SKM-1 treated with dmso at 0.1 percent for 144 hours (cell line): ENCODE results near the gene NT5DC2.
"Not testable (repeated sequence)": the region's sequence is repeated elsewhere in the genome, so short reads cannot be mapped to it uniquely, and the experiment has no call there.

Experiments
- DNase-seq: peaks from one replicate; lab custom pipeline; 2025; ENCODE audit not compliant: unreplicated experiment; lab: John Stamatoyannopoulos, UW

The NT5DC2 gene

DNA sequence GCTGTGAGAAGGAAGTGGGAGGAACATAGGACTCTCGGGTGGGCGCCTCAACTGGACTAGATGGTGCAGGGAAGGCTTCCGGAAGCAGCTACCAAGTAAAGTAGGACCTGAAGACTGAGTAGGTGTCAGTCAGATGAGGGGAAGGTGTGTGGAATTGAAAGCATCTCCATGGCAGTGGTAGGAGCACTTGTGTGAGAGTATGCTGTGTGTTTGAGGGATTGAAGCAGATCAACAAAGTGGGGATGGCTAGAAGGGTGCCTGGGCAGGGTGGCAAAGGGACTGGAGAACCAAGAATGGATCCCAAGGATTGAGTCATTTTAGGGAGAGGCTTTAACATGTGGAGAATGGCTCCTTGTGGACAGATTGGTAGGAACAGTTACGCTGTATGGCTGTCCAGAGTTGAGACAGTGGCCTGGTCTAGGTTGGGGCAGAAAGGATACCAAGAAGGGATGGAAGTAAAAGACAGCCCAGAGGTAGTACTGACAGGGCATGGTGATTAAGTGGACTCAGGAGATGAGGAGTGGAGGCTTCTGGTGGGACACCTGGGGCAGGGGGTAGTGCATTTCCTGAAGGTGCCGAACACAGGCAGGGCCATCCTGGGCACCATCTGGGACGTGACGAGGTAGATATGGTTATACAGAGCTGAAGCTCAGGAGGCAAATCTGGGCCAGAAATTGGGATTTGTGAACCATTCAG is 4.2 kb upstream of the NT5DC2 start:
- no peak for DNase-seq

DNA sequence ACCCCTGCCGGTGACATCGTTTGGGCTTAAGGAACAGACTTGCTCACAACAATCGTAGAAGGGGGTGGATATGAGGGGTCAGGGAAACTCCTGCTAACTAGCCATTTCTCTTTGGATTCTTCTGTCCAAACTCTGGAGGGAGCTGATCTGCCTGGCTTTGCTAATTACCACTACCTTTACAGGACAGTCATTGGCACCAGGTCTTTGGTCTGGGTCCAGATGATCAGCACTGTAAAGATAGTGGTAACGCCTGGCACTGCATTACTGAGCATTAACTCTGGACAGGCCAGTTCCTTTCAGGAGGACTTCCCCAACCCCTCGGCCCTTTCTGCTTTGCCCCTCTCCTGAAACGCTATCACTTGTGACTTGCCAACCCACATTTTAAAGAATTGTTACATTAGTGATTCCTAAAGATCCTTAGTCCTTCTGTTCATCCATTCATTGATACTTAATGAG is 3.5 kb upstream of the NT5DC2 start:
- DNase-seq = no peak

DNA sequence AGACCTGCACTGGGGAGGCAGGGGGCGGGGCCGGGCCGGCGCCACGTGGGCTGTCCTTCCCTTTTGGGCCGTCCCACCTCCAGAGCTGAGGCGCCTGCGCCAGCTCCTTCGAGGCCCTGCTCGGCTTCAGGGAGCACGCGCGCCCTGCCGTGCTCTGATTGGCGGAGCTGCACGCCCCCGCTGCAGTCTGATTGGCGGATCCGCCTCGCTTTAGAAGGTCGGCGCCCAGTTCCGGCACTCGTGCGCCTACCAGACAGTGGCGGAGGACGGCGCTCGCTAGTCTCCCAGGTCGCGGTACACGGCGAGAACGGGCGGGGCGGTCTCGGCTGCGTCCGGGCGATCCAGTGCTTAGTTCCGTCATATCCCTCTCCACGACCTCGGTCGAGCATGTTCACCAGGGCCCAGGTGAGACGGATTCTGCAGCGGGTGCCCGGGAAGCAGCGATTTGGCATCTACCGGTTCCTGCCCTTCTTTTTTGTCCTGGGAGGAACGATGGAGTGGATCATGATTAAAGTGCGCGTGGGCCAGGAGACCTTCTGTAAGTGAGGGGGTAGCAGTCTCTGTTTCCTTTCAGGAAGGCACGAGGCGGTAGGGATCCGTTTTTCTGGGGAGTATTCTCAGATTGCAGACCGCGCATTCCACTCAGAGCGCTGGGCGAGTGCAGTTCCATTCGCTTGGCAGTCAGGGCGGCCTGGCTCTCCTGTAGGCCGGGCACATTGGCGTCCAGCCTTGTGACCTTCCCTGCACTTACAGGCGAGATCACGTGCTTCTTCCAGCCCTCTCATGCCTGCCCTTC is 2.9 kb upstream of the NT5DC2 start, which contains the start of gene UQCC5:
TSS of gene UQCC5 (plus strand) at position 237 of the 796 bp plus-strand sequence. CDS start at position 388, 151 bp downstream.
- DNase-seq = peak; percentile 98

DNA sequence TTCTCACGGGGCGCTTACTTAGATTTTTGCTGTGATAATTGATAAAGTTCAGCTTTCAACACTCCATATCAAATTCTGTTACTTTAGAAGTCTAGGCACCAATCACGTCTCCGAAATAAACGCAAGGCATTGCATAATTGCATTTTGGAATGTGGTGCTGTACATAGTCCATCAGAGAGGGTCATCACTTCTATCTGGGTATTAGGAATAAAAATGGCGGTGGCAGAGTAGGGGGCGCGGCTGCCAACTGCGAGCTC is 2.4 kb upstream of the NT5DC2 start:
- DNase-seq = no peak

DNA sequence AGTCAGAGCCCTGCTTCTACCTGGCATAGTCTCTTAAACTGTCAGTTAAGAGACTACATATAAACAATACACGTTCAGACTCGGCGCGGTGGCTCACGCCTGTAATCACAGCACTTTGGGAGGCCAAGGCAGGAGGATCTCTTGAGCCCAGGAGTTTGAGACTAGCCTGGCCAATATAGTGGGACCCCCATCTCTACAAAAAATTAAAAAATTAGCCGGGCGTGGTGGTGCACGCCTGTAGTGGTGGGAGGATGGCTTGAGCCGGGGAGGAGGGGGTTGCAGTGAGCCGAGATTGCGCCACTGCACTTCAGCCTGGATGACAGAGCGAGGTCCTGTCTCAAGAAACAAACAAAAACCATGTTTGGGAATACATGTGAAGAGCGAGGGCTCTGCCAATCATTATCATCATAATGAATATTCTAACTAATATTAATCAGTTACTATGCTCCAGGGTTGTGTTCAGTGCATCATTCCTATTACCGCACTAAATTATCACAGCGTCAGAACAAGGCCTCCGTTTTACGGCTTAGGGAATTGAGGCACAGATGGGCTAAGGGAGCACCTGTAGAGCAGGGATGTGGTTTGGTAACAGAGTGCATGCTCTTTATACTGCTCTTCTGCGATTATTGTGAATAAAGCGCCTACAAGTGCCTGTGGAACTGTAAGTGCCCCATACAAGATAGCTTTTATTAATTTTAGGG is 1.9 kb upstream of the NT5DC2 start:
- DNase-seq = no peak

DNA sequence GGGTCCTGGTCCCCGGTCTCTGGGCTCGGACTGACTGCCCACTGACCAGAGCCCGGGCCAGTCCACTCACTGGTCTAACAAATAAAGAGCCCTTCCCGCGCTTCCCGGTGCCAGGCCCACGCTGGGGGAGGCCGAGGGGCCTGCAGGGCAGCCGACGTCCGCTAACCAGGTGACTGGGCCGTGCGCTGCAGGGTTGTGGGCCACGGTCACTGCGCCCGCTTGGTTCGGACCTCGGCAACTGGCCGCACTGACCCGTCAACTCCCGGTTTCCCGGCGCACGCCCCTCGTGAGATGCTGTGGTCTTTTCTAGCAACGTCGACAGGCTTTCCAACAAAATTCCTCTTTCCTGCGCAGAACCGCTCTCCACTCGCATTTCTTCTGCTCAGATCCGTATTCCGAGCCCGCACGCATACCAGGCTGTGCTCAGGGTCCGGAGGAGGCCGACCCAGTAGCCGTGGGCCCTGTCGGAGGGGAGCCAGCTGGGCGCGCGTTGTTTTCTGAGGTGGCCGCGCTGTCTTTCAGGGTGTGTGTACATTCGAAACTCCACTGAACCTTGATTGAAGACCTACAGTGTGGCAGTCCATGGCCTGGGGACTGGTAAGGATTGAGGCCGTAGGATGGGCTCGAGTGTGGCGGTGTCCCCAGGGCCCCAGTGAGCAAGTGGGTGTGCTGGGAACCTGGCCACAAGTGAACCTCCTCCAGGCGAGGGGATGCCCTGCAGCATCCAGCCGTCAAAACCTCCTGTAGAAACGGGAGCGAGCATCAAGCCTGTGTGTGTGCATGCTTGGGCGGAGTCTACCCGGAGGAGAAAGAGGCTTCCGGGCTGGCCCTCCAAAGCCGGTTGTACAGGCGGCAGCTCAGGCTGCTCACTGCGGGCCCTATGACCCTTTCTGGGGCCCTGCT is 875 bp upstream of the NT5DC2 start:
- no peak for DNase-seq

DNA sequence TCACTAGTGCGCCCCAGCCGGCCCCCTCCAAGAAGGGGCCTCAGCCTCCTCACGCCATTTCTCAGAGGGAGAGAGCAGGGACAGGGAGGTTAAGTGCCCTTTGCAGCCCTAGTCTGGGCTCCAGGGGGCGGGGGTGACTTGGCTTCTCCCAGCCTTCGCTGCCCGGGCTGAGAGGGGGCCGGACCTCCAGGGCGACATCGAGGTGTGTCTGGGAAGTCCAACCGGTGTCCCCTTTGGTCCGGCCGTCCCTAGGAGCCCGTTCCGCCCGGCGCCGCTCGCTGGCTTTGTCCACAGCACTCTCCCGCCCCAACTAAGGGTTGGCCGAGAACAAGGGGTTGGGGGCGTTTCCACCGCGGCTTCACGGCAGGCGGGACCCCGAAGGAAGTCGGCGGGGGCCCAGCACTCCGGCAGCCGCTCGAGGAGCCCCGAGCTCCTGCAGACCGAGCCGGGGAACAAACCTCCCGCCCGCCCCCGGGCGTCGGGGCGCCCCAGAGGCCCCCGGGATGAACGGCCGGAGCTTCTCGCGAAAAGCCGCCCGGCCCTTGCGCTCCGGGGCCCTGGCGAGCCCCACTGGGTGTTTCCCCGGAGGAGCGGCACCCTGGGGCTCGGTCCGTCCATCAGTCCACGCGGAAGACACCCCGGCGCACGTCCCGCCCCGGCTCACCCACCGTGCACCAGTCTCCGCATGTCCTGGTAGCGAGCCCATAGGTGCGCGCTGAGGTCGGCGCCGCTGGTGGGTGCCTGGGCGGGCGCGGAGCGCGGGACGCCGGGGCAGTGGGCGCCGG is 627 bp downstream of the NT5DC2 start:
- DNase-seq = no peak

DNA sequence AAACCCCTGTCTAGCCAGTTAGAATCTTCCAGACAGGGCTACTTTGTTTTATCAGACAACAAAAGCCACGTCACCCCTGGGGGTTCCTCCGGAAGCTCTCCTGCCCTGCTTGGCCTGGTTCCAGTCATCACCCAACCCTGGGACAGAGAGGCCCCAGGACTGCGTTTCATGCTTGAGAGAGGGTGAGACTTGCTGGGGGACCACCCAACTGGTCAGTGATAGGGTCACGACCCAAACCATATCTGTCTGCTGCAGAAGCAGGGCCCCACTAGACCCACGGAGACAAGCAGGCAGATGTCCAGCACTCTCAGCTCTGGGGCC is 1.2 kb downstream of the NT5DC2 start:
- no peak for DNase-seq

DNA sequence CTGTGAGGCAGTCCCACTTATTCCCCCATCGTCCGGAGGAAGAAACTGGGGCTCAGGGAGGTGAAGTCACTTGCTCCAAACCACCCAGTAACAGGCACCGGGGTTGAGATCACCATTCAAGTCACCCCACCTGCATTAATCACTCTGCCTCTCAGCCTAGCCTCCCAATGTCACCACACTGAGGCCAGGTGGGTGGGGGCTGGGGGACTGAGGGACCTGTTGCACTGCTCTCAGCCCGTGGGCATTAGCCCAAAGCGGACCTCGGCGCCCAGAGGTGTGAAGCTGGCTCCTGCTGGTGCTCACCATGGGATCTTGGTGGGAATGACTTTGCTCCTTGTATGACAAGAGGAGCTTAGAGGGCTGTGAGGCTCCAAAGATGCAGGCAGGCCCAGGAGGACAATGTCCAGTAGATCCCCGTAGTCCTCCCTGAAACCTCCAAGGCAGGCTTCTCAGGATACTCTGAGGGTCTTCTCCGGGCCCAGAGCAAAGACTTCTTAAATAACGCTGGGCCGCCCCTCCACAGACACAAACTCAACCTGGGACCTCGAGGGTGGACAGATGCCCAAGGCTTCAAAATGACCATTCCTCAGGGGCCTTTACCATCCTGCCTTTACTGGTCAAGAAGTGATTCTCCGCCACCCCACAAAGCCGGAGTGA is 1.7 kb downstream of the NT5DC2 start:
- no peak for DNase-seq

DNA sequence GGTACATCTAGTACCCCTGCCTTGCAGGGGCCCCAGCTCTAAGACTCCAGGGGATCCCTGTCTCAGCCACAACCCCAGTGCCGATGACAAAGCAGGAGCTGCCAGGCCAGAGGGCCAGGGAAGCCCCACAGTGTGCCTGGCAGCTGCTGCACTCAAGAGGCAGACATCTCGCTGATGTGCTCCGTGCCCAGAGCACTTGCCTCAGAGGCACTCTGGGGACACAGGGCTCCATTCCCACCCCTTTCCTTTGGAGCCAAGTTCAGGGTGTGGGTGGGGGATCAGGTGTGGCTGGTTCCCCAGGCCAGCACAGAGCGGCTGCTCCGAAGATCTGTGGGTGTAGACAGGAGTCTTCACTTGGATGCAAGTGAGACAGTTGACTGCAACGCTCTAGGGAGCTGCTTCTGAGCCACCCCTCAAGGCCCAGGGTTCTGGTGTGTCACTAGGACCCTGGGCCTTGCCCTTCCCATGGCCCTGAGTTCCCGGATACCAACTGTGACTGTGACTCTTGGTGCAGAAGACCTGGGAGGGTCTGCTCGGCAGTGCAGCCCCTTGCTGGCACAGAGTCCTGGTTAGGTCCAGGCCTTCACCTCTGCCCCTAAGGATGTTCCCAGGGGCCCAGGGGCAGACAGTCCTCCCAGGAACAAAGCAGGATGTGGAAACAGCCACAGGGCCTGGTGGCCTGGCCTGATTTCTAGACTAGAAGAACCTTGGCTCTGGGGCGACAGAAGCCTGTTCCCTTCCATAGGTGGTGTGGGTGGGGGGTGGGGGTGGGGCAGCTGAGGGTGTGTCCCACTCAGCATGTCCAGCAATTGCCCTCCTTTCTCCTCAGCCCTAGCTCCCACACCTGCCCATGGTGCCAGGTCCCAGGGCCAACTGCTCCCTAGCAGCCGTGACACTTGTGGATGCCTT is 2.5 kb downstream of the NT5DC2 start:
- no peak for DNase-seq

DNA sequence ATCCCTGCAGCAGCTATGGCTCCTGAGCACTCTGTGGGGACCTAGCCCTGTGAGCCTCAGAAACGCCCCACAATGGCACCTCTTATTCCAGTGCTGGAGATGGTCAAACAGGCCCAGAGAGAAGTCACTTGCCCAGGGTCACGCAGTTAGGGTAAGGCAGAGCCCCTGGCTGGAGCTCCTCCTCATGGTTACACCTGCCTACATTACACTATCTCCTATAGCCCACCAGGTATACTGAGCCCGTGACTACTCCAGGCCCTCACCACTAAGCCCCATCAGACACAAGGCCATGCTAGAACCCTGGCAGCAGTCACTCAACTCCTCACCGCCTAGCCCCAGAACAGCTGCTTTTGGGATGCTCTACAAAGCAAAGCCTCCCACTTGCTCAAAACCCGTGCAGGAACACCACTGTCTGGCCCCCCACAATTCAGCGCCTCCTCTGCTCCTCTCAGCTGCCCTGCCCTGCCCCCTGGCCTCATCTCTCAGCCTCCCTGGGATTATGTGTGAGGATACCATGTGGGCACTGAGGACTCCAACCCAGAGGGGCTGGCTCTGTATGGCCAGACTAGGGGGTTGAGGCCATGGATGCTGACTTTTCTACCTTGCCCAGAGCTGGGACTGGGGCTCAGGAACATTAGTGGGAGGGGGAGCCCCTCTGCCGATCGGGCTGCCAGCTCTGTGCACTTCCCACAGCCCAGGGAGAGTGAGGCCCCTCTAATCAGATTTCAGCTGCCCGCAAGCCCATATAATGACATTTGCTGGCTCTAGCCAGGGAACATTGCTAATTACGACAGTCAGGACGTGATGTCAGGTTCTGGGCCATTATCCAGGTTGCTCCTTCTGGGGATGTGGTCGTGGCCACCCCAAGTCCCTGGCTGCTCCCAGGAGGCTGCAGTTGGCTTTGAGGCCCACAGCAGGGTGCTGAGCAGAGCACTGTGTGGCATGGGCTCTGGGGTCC is 4.0 kb downstream of the NT5DC2 start:
- no peak for DNase-seq

DNA sequence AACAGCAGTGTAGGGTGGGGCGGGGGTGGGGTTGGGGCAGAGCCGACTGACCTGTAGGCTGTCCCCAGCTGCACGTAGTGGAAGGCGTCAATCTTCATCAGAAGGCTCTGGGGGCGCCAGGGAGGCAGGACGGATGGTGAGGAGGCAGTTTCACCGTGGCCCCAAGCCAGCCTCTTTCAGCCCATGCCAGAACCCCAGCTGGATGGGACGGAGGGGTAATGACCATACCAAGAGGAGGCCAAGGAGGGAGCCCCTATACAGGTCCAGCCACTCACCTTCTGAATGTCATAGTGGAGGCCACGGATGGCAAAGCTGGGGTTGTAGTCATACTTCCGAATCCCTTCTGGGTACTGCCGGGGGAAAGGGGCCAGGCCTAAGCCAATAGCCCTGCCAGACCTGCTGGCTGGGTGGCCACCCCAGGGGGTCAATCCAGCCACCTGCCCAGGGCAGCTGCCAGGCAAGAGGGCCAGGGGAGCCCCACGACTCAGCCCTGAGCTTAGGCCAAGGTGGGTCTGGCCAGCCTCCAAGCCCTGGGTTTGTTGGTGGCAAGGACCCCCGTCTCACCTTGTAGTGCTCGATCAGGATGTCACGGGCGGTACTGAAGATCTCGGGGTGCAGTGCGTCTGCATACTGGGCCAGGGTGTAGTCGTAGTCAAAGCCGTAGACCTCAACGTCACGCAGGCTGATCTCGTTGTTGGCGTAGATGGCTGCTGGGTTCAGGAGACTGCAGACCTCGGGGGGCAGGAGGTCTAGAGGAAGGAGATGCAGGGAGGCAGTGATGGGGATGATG is 4.9 kb downstream of the NT5DC2 start:
- DNase-seq = no peak

DNA sequence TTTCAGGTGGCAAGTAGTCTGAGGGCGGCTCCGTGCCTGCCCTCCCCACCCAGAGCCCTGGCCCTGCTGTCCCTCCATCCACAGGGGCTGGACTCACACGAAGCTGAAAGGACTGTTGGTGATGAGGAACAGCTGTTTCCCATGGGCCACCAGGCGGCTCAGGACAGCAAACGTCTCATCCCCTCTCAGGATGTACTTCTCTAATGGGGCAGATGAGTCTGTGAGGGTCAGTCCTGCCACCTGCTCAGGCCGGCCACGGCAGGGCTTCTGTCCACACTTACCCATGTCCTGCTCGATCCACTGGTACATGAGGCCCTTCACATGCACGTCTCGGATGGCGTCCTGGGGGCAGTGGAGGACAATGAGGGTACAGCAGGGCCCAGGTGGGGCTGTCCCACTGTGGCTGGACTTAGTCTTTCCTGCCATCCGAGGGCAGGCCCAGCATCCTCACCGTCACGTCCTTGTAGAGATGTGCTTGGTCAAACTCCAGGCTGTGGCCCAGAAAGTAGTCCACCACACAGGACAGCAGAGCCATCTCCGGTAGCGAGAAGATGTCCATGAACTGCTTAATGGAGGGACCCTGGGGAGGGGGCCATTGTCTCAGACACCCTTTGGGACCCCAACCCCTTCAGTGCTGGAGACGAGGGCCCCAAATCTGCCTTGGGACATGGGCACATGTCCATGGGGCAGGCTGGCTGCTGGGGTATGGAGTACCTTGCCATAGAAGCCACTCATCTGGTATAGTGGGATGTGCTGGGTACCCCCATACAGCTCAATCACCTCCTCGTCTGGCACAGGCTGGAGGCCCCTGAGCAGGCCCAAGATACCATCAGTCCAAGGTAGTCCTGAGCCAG is 5.7 kb downstream of the NT5DC2 start:
- DNase-seq = no peak

DNA sequence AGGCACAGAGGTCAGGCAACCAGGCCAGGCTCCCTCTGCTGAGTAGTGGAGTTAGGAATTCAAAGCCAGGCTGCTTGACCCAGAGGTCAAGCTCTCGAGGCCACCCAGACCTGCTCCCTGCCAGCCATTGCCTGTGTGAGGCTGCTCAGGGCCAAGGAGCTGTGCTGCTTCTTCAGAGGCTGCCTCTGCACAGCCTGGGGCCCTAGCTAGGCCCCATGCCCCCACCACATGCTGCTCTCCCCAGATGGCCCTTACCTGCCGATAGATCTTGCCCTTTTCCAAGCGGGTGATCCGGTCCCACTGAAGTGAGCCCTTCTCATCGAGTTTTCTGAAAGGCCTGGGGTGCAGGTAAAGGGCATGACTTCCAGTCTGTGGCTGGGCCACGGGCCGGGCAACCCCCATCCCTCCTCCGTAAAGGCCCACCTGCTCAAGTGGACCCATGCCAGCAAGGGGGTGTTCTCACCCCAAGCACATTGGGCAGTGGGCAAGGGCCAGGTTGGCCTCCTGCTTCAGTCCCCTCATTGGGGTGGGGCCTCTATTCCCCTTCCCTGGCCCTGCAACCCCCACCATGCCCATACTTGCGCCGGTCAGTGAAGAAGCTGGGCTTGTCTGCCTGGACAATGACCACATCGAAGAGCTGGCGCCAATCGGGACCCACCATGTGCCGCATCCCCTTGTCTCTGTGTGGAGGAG is 6.5 kb downstream of the NT5DC2 start:
- DNase-seq = no peak

DNA sequence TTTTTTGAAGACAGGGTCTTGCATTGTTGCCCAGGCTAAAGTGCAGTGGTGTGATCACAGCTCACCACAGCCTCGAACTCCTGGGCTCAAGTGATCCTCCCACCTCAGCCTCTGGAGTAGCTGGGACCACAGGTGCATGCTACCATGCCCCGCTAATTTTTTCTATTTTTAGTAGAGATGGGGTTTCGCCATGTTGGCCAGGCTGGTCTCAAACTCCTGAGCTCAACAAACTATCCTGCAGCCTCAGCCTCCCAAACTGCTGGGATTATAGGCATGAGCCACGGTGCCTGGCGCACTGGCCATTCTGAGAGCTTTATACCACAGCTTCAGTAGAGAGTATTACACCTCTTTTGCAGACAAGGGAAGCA is 7.0 kb downstream of the NT5DC2 start:
- not testable (repeated sequence) for DNase-seq
